Panc1 (cell line): Measurements from ENCODE around the gene CYP4X1.

Experiments used
- POLR2AphosphoS5 ChIP-seq: IDR thresholded peaks from 2 replicates; pipeline ENCODE4 v1.6.1; 2012; ENCODE audit warnings: mild to moderate bottlenecking, low read depth, low read length, moderate library complexity
- TCF7L2 ChIP-seq: IDR thresholded peaks from 2 replicates; pipeline ENCODE4 v1.6.1; 2011; ENCODE audit warnings: mild to moderate bottlenecking, low read depth, low read length, inconsistent platforms
- TF ChIP-seq, protein P1 (sequence below): fragments of 450-650 bp; IDR thresholded peaks from 2 replicates; pipeline ENCODE4 v1.5.1; 2017; ENCODE audit warnings: mild to moderate bottlenecking
- TF ChIP-seq, protein P2 (sequence below), 2 experiments: IDR thresholded peaks; 2 replicates each; pipeline ENCODE4 v1.6.1; 2011 to 2012; ENCODE audit warnings: low read depth in 2 of 2, control low read depth in 1 of 2, low read length in 1 of 2, mild to moderate bottlenecking in 1 of 2, moderate library complexity in 1 of 2; ENCODE audit not compliant: insufficient read depth in 1 of 2

DNA sequence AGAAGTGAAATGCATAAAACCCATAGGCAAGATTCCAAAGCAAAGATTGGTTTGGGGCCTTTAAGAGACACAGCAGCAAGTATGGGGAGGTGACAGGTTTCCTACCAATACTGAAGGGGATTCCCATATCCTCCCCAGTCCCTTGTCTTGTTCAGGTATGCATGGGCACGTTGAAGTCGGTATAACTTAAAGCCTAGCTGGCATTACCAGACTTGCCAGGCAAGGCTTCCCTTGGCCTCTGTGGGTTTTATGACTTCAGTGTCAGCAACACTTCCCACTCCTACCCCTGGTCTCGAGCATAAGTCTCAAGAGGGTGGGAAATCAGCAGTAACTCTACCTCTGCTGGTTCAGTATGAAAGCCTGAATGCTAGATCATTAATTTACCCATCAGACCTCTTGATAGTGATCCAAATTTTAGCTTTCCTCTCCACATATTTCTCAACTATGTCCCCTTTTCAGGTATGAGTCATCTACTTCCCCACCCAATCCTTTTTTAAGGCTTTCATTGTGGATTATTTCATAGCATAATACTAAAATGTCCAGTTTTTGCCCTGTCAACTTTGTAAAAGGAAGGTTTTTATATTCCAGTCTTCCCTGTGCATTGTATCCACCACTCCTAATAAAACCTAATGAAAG is 6.8 kb downstream of the CYP4X1 start:
- TF ChIP-seq, protein P1, sequence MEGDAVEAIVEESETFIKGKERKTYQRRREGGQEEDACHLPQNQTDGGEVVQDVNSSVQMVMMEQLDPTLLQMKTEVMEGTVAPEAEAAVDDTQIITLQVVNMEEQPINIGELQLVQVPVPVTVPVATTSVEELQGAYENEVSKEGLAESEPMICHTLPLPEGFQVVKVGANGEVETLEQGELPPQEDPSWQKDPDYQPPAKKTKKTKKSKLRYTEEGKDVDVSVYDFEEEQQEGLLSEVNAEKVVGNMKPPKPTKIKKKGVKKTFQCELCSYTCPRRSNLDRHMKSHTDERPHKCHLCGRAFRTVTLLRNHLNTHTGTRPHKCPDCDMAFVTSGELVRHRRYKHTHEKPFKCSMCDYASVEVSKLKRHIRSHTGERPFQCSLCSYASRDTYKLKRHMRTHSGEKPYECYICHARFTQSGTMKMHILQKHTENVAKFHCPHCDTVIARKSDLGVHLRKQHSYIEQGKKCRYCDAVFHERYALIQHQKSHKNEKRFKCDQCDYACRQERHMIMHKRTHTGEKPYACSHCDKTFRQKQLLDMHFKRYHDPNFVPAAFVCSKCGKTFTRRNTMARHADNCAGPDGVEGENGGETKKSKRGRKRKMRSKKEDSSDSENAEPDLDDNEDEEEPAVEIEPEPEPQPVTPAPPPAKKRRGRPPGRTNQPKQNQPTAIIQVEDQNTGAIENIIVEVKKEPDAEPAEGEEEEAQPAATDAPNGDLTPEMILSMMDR, result no peak
- TF ChIP-seq POLR2AphosphoS5, result no peak
- no peak for TF ChIP-seq TCF7L2
- TF ChIP-seq, protein P2, sequence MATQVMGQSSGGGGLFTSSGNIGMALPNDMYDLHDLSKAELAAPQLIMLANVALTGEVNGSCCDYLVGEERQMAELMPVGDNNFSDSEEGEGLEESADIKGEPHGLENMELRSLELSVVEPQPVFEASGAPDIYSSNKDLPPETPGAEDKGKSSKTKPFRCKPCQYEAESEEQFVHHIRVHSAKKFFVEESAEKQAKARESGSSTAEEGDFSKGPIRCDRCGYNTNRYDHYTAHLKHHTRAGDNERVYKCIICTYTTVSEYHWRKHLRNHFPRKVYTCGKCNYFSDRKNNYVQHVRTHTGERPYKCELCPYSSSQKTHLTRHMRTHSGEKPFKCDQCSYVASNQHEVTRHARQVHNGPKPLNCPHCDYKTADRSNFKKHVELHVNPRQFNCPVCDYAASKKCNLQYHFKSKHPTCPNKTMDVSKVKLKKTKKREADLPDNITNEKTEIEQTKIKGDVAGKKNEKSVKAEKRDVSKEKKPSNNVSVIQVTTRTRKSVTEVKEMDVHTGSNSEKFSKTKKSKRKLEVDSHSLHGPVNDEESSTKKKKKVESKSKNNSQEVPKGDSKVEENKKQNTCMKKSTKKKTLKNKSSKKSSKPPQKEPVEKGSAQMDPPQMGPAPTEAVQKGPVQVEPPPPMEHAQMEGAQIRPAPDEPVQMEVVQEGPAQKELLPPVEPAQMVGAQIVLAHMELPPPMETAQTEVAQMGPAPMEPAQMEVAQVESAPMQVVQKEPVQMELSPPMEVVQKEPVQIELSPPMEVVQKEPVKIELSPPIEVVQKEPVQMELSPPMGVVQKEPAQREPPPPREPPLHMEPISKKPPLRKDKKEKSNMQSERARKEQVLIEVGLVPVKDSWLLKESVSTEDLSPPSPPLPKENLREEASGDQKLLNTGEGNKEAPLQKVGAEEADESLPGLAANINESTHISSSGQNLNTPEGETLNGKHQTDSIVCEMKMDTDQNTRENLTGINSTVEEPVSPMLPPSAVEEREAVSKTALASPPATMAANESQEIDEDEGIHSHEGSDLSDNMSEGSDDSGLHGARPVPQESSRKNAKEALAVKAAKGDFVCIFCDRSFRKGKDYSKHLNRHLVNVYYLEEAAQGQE (IDR thresholded peaks at IDR 0.05; ENCODE audit: insufficient read depth in 1 of 2, low read depth in 2 of 2, low read length in 1 of 2), result no peak
